ENCODE data around the gene ETFA. TPM values are rescaled to one million over a fixed set of nuclear protein-coding genes. Genes with fewer than 3 reads are reported as not detected.

ETFA gene
- total and polyA plus RNA-seq, 10 of the 15 experiments (the other 5 are each of a cell fraction or from before 2014, with no cell fraction given), result 114 to 331 (median 152) TPM

DNA sequence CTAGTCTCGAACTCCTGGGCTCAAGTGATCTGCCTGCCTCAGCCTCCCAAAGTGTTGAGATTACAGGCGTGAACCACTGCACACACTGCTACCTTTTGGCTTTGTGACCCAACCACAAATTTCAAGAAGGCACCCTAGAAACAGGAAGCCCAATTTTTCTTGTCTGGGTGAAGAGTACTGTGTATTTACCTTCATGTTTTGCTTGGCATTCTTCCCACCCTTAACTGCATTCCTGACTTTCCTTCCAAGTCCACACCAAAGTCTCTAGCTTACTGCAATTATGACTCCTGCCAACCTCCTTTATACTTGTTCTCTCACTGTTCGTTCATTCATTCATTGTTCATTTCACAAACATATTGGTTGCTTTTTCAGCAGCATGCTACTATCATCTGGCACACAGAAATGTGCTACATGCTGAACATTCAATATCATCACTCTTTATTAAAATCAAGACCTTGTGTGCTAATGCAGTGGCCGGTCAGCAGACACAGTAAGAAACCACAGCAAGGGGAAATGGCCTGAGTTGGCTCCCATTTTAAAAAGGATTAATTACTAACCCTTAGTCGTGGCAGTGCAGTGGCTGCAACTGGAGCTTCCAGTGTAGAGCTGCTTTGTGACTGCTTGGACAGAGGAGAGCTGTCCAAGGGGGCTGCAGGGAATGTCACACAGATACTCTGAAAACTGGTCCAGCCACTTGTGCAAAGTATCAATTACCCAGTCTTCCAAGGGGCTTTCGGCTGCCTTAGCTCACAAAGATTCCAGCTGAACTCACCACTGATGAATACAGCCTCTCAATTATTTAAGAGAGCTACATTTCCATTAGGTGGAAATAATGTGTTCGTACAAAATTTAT lies 94.0 kb downstream of the ETFA start:
- H3K27ac ChIP-seq (ENCODE audit: control insufficient read depth, insufficient read depth), result no peak overlapping the region
- BruUV-seq (replicated peaks), result no TSS peak
- ChIA-PET RAD21 (ENCODE audit: unreplicated experiment) (interaction anchor here (1.6 kb wide), 1 partner anchor 26 kb away, joined by 4 read pairs; no protein-coding TSS in a partner anchor), CTCF (interaction anchor here (0.5 to 2.9 kb wide), 3 partner anchors 19 to 408 kb away, joined by 3 to 12 read pairs (median 3); no protein-coding TSS in a partner anchor), POLR2A (no interaction called here), SMC1A (ENCODE audit: uncharacterized antibody, unreplicated experiment) (interaction anchor here (1.1 to 1.6 kb wide), 3 partner anchors 9 to 19 kb away, joined by 3 read pairs; no protein-coding TSS in a partner anchor)
- no peak overlapping the region for H2AFZ ChIP-seq (ENCODE audit: control insufficient read depth, low read depth, low read length)
- intact Hi-C loops (cut with micrococcal nuclease; ENCODE audit: unreplicated experiment) (no loop called here), in situ Hi-C loops (cut with MboI) (no loop called here)
- H3K4me1 ChIP-seq (ENCODE audit: control insufficient read depth, insufficient read depth, low read length), result peaks cover 7% of the 10 kb centered on the region; the same call in 1 of the 2 replicates
- no peaks in the 10 kb centered on the region for H3K27me3 ChIP-seq (replicated peaks in 1 of 2; ENCODE audit: control insufficient read depth in 2 of 2, insufficient read depth in 2 of 2, low read length in 1 of 2)
- H3K4me2 ChIP-seq (ENCODE audit: control insufficient read depth, insufficient read depth), result no peak overlapping the region
- H3K9me3 ChIP-seq (replicated peaks; ENCODE audit: control insufficient read depth, insufficient read depth, low read length), result peaks cover 2% of the 10 kb centered on the region; the same call in 2 of the 3 replicates
- no peak for FAIRE-seq
- no peaks in the 10 kb centered on the region for H3K79me2 ChIP-seq (ENCODE audit: control insufficient read depth, insufficient read depth, low read length)
- no peak for DNase-seq (ENCODE audit: low read depth, low spot score)
- no peak for TF ChIP-seq SIX5 (IDR thresholded peaks at IDR 0.05; ENCODE audit: low read depth, low read length, severe bottlenecking)
- no peak for TF ChIP-seq DPF2 (IDR thresholded peaks at IDR 0.05)
- TF ChIP-seq, protein P1, sequence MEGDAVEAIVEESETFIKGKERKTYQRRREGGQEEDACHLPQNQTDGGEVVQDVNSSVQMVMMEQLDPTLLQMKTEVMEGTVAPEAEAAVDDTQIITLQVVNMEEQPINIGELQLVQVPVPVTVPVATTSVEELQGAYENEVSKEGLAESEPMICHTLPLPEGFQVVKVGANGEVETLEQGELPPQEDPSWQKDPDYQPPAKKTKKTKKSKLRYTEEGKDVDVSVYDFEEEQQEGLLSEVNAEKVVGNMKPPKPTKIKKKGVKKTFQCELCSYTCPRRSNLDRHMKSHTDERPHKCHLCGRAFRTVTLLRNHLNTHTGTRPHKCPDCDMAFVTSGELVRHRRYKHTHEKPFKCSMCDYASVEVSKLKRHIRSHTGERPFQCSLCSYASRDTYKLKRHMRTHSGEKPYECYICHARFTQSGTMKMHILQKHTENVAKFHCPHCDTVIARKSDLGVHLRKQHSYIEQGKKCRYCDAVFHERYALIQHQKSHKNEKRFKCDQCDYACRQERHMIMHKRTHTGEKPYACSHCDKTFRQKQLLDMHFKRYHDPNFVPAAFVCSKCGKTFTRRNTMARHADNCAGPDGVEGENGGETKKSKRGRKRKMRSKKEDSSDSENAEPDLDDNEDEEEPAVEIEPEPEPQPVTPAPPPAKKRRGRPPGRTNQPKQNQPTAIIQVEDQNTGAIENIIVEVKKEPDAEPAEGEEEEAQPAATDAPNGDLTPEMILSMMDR (IDR thresholded peaks at IDR 0.05 in 2 of 3, conservative IDR thresholded peaks at IDR 0.05 in 1 of 3; ENCODE audit: control insufficient read depth in 2 of 3, extremely low read depth in 1 of 3, insufficient read depth in 1 of 3, low read depth in 3 of 3, low read length in 3 of 3), result no peak
- TF ChIP-seq MEF2B (IDR thresholded peaks at IDR 0.05; ENCODE audit: partially characterized antibody, poor library complexity, severe bottlenecking), result no peak
- no peak overlapping the region for H3K4me3 ChIP-seq
- H3K9ac ChIP-seq (ENCODE audit: control insufficient read depth, insufficient read depth, low read length), result no peak overlapping the region
- no peak for ATAC-seq
- no peaks in the 10 kb centered on the region for H4K20me1 ChIP-seq (ENCODE audit: control insufficient read depth, insufficient read depth)
- 88% methylated on average over 7 of the region's 7 CpGs for WGBS (ENCODE audit: insufficient coverage, insufficient replicate concordance, low lambda C conversion rate, missing lambda C conversion rate)
- peaks cover 6 to 16% of the 10 kb centered on the region in 2 experiments for H3K36me3 ChIP-seq (ENCODE audit: control insufficient read depth in 2 of 2, insufficient read depth in 2 of 2, low read length in 1 of 2)

Measured in GM12878 (cell line).